Mucosa of stomach (tissue), 1 donor: ENCODE data around the gene SVOPL.
"Not testable (repeated sequence)": the region's sequence is repeated elsewhere in the genome, so short reads cannot be mapped to it uniquely, and the experiment has no call there.

ENCODE experiments used
- H3K27me3 ChIP-seq: one replicate; pipeline ENCODE4 v1.7.0; 2013; ENCODE audit warnings: mild to moderate bottlenecking, low read length; ENCODE audit not compliant: control insufficient read depth, insufficient read depth
- H3K36me3 ChIP-seq: one replicate; pipeline ENCODE4 v1.7.0; 2013; ENCODE audit warnings: low read length; ENCODE audit not compliant: control insufficient read depth, insufficient read depth
- H3K4me1 ChIP-seq: one replicate; pipeline ENCODE4 v1.7.0; 2013; ENCODE audit warnings: mild to moderate bottlenecking, low read length; ENCODE audit not compliant: control insufficient read depth, insufficient read depth
- H3K4me3 ChIP-seq: one replicate; pipeline ENCODE4 v1.7.0; 2013; ENCODE audit warnings: low read length
- H3K9ac ChIP-seq: one replicate; pipeline ENCODE4 v1.7.0; 2013; ENCODE audit warnings: mild to moderate bottlenecking, low read length, moderate library complexity
- H3K9me3 ChIP-seq: one replicate; pipeline ENCODE4 v1.7.0; 2013; ENCODE audit warnings: mild to moderate bottlenecking, low read length, moderate library complexity; ENCODE audit not compliant: control insufficient read depth
- donor health status: Pancreatic carcinoma.

SVOPL gene

GRCh38 chr7:138697535-138698182 lies 3.5 kb downstream of the SVOPL start:
- no peak overlapping the region for H3K4me3 ChIP-seq
- H3K9ac ChIP-seq: no peak overlapping the region
- no peaks in the 10 kb centered on the region for H3K9me3 ChIP-seq
- H3K36me3 ChIP-seq: no peaks in the 10 kb centered on the region
- H3K4me1 ChIP-seq: no peaks in the 10 kb centered on the region
- H3K27me3 ChIP-seq: no peaks in the 10 kb centered on the region

GRCh38 chr7:138695776-138696175 lies 5.4 kb downstream of the SVOPL start:
- H3K9me3 ChIP-seq, H3K27me3 ChIP-seq, H3K36me3 ChIP-seq, H3K9ac ChIP-seq, H3K4me1 ChIP-seq, H3K4me3 ChIP-seq: not testable (repeated sequence)

- Histone ChIP-seq H3K36me3 (no peaks in the 10 kb centered on the region), H3K4me3 (no peak overlapping the region), H3K4me1 (no peaks in the 10 kb centered on the region), H3K9me3 (no peaks in the 10 kb centered on the region), H3K9ac (no peak overlapping the region), H3K27me3 (no peaks in the 10 kb centered on the region)
These were observed 6.1 kb downstream of the SVOPL start for GRCh38 chr7:138695106-138695505.

DNA sequence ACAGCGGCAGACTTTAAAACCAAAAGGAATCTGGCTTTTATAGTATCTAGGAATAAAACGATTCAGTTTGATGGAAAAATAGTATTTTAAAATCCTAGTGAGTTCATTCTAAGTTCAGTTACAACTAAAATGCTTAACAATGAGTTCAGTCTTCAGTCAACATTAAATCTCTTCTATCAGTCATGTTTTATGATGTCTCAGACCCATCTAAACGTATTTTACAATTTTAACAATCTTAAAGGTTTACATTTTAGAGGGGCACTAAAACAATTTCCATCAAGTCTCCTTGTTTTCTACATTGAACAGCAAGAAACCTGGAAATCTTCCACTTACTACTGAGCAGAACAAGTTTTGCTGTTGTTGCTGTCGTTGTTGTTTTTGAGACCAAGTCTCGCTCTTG lies 10.0 kb downstream of the SVOPL start:
- H3K9me3 ChIP-seq: no peaks in the 10 kb centered on the region
- H3K4me3 ChIP-seq: no peak overlapping the region
- H3K27me3 ChIP-seq: no peaks in the 10 kb centered on the region
- H3K9ac ChIP-seq: no peak overlapping the region
- H3K4me1 ChIP-seq: no peaks in the 10 kb centered on the region
- no peaks in the 10 kb centered on the region for H3K36me3 ChIP-seq

DNA sequence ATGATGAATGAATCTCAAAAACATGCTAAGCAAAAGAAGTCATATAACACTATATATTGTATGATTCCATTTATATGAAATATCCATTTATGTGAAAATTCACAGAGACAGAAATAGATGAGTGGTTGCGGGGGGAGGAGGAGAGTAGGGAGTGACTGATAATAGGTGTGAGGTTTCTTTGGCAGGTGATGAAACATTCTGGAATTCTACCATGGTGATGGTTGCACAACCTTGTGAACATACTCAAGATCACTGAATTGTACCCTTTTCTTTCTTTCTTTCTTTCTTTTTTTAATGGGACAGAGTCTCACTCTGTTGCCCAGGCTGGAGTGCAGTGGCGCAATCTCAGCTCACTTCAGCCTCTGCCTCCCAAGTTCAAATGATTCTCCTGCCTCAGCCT lies 10.7 kb downstream of the SVOPL start:
- H3K27me3 ChIP-seq: no peaks in the 10 kb centered on the region
- no peak overlapping the region for H3K9ac ChIP-seq
- no peaks in the 10 kb centered on the region for H3K36me3 ChIP-seq
- H3K4me1 ChIP-seq: no peaks in the 10 kb centered on the region
- no peak overlapping the region for H3K4me3 ChIP-seq
- no peaks in the 10 kb centered on the region for H3K9me3 ChIP-seq

- H3K9ac ChIP-seq, H3K9me3 ChIP-seq, H3K4me3 ChIP-seq, H3K27me3 ChIP-seq, H3K36me3 ChIP-seq, H3K4me1 ChIP-seq: not testable (repeated sequence)
These were observed 13.1 kb downstream of the SVOPL start for GRCh38 chr7:138688037-138688436.

DNA sequence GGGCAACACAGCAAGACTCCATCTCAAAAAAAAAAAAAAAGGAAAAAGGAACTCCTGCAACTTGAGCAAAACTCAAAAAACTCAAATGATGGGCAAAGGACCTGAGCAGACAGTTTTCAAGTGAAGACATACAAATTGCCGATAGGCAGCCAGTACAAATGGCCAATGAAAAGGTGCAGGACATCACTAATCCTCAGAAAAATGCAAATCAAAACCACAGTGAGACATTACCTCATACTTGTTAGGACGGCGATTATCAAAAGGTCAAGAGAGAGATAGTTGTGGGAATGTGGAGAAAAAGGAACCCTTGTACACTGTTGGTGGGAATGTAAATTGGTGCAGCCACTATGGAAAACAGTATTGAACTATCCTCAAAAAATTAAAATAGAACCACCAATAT lies 16.8 kb downstream of the SVOPL start:
- Histone ChIP-seq H3K4me1 (no peaks in the 10 kb centered on the region), H3K36me3 (no peaks in the 10 kb centered on the region), H3K9ac (no peak overlapping the region), H3K27me3 (no peaks in the 10 kb centered on the region), H3K9me3 (no peaks in the 10 kb centered on the region), H3K4me3 (no peak overlapping the region)

- H3K4me3 ChIP-seq: no peak overlapping the region
- no peak overlapping the region for H3K9ac ChIP-seq
- no peaks in the 10 kb centered on the region for H3K4me1 ChIP-seq
- no peaks in the 10 kb centered on the region for H3K36me3 ChIP-seq
- no peaks in the 10 kb centered on the region for H3K9me3 ChIP-seq
- no peaks in the 10 kb centered on the region for H3K27me3 ChIP-seq
These were observed 21.4 kb downstream of the SVOPL start for GRCh38 chr7:138679793-138680192.

- no peaks in the 10 kb centered on the region for H3K4me1 ChIP-seq
- H3K9ac ChIP-seq: no peak overlapping the region
- no peaks in the 10 kb centered on the region for H3K27me3 ChIP-seq
- no peaks in the 10 kb centered on the region for H3K36me3 ChIP-seq
- H3K4me3 ChIP-seq: no peak overlapping the region
- no peaks in the 10 kb centered on the region for H3K9me3 ChIP-seq
These were observed 30.6 kb downstream of the SVOPL start for GRCh38 chr7:138670594-138670993.

DNA sequence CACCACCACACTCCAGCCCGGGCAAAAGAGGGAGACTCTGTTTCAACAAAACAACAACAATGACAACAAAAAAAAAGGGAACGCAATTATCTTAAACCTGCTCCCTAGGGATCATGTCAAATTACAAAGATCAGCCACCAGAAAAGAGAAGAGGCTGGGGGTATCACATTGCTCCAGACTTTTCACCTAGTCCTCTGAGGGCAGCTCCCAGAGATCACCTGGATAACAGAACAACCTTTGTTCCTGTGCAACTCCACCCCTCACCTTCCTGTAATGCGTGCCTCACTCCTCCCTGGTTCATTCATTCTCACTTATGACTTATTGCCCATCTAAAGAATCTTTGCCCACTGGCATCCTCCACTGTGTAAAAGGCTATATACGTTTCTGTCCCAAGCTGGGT lies 31.8 kb downstream of the SVOPL start:
- no peak overlapping the region for H3K9ac ChIP-seq
- no peak overlapping the region for H3K4me3 ChIP-seq
- no peaks in the 10 kb centered on the region for H3K9me3 ChIP-seq
- no peaks in the 10 kb centered on the region for H3K27me3 ChIP-seq
- no peaks in the 10 kb centered on the region for H3K4me1 ChIP-seq
- no peaks in the 10 kb centered on the region for H3K36me3 ChIP-seq

- Histone ChIP-seq H3K4me1 (no peaks in the 10 kb centered on the region), H3K9ac (no peak overlapping the region), H3K9me3 (no peaks in the 10 kb centered on the region), H3K4me3 (no peak overlapping the region), H3K27me3 (no peaks in the 10 kb centered on the region), H3K36me3 (no peaks in the 10 kb centered on the region)
These were observed 32.2 kb downstream of the SVOPL start for GRCh38 chr7:138668946-138669345.

DNA sequence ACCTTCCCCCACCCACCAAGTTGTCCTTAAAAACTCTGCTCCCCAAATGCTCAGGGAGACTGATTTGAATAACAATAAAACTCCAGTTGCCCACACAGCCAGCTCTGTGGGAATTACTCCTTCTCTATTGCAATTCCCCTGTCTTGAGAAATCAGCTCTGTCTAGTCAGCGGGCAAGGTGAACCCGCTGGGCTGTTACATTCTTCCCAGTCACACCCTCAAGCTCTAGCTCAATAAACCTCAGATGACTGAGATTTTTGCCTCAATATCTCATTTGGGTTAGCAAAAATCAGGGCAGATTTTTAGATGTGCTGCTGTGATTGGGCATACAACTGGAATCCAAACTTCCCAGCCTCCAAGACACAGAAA lies 32.9 kb downstream of the SVOPL start:
- Histone ChIP-seq H3K36me3 (no peaks in the 10 kb centered on the region), H3K9ac (no peak overlapping the region), H3K4me3 (no peak overlapping the region), H3K27me3 (no peaks in the 10 kb centered on the region), H3K4me1 (no peaks in the 10 kb centered on the region), H3K9me3 (no peaks in the 10 kb centered on the region)

DNA sequence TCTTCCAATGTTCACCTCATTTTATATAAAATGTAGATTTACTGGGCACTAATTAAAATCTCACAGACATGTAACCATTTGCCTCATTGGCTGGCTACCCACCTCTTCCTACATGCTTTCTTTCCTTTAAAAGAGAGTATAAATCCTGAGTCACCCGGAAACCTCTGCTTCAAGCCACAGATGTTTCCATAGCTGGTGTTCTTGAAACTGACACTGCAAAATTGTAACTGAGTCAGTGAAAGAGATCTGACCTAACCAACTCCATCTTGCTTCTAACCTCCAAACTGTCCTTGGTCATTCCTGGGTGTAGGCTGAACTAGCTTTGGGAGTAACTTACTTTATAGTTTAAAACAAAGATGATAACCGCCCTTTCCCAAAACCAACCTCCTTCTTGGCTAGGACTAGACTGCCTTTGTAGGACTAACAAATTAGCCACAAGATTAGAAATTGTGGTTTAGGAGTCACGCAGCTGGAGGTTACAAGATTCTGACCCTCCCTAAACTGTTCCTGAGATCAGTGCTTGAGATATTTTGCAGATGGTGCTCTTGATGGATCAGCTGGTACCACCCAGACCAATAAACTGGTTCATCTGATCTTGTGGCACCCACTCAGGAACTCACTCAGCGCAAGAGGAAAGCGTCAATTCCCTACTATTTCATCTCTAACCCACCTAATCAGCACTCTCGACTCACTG lies 33.5 kb downstream of the SVOPL start:
- Histone ChIP-seq H3K27me3 (no peaks in the 10 kb centered on the region), H3K36me3 (no peaks in the 10 kb centered on the region), H3K9me3 (no peaks in the 10 kb centered on the region), H3K4me1 (no peaks in the 10 kb centered on the region), H3K9ac (no peak overlapping the region), H3K4me3 (no peak overlapping the region)
